Activated CD4-positive, alpha-beta T cell treated with anti-CD3 and anti-CD28 coated beads for 4 hours (primary cell): ENCODE results near the gene WDR76.
"Not testable (repeated sequence)": the region's sequence is repeated elsewhere in the genome, so short reads cannot be mapped to it uniquely, and the experiment has no call there.

Experiments used
- DNase-seq, 2 donors: peaks; one replicate each; pipeline ENCODE4 v3.0.0-alpha.2; 2020

Gene WDR76

DNA sequence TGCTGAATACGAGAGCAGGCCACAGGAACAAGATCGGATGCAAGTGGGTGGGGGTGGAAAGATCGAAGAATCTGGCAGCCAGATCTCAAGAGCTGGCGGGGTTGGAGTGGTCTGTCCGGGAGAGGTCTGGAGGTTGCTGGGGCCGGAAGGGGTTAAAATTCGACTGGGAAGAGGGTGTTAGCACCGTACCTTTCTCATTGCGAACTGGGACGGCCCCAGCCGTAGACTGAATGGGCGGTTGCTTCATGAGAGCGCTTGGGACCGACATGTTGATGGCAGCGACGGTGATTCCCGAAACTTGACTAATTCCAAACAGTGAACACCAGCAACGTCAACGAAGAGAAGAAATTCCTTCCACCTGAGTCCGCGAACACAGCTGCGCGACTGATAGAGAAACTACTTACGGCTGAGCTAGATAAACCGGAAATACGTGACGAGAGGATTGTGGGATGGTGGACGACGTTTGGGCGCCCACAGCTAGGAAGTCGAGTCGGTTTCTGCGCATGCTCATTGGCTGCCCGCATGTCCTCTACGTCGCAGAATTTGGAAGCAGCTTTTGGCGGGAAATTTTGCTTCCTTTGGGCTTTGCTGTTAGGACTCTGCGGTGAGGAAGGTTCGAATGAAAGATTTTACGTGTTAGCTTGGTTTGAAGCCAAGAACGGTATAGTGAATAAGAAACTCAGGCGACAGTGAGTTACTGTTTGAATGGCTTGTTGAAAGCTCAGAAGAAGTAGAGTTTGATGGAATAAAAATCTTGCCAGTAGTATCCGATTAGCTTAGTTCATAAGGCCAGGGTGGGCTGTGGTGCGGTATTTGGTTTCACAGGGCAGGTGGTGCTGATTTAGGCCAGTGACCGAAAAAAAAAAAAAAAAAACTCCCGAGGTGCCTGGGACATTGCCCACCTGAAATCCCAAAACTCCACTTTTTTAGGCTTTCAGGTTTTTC is 2.2 kb upstream of the WDR76 start, which contains the start of gene MFAP1:
Gene MFAP1, minus strand, starts transcription at position 389 of the 945 bp plus-strand sequence. Its CDS starts 121 bp downstream, at position 268.
- peak; percentile 89 to 95 for DNase-seq

DNA sequence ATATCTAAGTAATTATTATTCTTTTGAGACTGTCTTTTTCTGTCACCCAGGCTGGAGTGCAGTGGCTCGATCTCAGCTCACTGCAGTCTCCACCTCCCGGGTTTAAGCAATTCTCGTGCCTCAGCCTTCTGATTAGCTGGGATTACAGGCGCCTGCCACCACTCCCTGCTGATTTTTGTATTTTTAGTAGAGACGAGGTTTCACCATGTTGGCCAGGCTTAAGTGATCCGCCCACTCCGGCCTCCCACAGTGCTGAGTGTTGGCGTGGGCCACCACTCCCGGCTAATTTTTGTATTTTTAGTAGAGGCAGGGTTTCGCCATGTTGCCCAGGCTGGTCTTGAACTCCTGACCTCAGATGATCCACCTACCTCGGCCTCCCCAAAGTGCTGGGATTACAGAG is 1.5 kb upstream of the WDR76 start:
- not testable (repeated sequence) for DNase-seq

DNA sequence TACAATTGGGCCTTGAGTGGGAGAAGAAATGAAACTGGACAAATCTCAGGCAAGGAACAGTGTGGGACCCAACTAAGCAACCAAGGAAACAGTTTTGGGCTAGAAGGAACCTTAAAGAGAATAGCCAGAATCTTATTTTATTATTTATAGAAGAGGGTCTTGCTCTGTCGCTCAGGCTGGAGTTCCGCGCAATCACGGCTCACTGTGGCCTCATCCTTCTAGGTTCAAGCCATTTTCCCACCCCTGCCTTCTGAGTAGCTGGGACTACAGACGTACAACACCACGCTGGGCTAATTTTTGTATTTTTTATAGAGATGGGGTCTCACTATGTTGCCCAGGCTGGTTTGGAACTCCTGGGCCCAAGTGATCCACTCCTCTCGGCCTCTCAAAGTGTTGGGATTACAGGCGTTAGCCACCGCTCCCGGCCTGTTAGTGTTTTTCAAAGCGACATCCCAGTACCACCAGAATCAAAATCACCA is 734 bp upstream of the WDR76 start:
- DNase-seq = no peak

DNA sequence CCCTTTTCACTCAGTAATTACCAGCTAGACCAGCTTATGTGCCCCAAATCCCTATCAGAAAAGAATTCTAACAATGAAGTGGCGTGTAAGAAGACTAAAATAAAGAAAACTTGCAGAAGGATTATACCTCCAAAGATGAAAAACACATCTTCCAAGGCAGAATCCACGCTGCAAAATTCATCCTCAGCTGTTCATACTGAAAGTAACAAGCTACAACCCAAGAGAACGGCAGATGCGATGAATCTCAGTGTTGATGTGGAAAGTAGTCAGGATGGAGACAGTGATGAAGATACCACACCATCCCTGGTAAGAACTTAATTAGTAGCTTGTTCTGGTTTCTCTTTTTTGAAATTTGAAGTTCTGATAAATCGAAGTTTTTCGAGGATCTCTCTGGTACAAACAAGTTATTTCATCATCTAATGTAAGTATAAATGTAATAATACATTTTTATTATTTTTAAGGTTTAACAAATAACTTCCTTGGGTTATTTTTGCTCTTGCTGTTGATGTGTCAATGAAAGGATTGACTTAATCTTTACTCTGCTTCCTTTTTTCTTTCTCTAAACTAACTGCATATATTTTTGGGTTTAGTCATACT is 1.4 kb downstream of the WDR76 start:
- DNase-seq = peak in 1 of 2 donors; percentile 8

DNA sequence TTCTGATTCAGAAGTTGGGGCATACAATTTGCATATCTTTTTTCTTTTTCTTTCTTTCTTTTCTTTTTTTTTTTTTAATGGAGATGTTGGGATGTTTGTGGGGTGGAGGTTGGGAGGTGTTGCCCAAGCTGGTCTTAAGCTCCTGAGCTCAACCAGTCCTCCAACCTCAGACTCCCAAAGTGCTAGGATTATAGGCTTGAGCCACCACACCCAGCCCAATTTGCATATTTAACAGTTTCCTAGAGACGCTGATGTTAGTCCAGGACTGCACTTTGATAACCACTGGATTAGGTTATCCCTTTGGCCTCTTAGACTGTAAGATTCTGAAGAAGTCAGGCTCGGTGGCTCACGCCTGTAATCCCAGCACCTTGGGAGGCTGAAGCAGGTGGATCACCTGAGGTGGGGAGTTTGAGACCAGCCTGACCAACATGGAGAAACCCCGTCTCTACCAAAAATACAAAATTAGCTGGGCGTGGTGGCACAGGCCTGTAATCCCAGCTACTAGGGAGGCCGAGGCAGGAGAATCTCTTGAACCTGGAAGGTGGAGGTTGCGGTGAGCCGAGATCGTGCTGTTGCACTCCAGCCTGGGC is 3.2 kb downstream of the WDR76 start:
- DNase-seq = not testable (repeated sequence)

DNA sequence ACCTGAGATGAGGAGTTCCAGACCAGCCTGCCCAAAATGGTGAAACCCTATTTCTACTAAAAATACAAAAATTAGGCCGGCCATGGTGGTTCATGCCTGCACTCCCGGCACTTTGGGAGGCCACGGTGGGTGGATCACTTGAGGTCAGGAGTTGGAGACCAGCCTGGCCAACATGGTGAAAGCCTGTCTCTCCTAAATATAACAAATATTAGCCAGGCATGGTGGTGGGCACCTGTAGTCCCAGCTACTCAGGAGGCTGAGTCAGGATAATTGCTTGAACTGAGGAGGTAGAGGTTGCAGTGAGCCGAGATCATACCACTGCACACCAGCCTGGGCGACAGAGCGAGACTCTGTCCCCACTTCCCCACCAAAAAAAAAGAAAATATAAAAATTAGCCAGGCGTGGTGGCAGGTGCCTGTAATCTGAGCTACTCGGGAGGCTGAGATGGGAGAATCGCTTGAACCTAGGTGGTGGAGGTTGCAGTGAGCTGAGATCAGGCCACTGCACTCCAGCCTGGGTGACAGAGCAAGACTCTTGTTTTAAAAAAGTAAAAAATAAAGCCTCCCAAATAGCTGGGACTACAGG is 4.0 kb downstream of the WDR76 start:
- DNase-seq = not testable (repeated sequence)

DNA sequence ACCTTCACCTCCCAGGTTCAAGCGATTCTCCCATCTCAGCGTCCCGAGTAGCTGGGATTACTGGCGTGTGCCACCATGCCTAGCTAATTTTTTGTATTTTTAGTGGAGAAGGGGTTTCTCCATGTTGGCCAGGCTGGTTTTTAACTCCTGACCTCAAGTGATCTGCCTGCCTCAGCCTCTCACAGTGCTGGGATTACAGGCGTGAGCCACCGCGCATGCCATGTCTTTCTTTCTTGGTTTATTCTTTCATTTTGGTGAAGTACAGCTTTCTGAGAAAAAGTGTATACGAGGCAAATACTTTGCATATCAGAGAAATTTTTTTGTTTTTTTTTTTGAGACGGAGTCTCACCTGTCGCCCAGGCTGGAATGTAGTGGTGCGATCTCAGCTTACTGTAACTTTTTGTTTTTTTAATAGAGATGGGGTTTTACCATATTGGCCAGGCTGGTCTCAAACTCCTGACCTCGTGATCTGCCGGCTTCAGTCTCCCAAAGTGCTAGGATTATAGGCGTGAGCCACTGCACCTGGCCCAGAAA is 4.8 kb downstream of the WDR76 start:
- DNase-seq = not testable (repeated sequence)

DNA sequence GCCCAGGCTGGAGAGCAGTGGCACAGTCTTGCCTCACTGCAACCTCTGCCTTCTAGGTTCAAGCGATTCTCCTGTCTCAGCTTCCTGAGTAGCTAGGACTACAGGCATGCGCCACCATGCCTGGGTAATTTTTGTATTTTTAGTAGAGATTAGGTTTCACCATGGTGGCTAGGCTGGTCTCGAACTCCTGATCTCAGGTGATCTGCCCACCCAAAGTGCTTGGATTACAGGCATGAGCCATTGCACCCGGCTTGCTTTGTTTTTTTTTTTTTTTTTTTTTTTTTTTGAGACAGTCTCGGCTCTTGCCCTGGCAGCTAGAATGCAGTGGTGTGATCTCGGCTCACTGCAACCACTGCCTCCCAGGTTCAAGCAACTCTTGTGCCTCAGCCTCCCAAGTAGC is 5.7 kb downstream of the WDR76 start:
- DNase-seq = not testable (repeated sequence)

DNA sequence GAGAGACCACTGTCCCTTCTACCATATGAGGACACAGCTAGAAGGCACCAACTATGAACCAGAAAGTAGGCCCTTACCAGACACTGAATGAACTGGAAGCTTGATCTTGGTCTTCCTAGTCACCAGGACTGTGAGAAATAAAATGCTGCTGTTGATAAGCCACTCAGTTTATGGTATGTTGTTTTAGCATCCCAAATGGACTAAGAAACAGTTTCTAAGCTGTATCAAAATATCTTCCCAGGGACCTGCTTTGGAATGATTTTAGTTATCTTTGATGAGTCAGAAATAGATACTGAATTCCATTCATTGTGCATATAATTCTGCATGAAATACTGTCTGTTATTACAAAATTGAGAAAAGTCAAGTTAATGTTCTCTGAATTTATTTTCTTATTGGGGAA is 18.6 kb downstream of the WDR76 start:
- DNase-seq = no peak

DNA sequence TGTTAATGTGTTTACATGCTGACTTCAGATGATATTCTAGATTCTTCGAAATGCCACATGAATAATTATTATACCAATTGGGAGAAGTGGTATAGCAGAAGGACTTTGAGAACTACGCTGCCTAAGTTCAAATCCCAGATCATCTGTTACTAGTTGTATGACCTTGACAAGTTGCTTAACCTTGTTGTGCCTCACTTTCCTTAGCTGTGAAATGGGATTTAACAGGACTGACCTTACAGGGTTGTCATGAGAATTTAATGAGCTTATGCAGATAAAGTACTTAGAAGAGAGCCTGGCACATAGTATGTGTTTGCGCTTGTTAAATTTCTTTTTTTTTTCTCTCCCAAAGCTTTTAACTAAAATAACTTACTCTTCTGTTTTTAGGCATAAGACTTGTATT is 24.4 kb downstream of the WDR76 start:
- DNase-seq = no peak

DNA sequence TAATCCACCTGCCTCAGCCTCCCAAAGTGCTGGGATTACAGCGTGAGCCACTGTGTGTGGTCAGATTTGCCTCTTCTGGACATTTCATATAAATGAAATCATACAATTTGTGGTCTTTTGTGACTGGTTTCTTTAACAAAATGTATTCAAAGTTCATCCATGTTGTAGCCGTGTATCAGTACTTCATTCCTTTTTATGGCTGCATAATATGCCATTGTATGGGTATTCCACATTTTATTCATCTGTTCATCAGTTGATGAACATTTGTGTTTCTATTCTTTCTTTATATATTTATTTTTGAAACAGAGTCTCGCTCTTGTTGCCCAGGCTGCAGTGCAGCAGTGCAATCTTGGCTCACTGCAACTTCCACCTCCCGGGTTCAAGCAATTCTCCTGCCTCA is 25.8 kb downstream of the WDR76 start:
- DNase-seq = no peak

DNA sequence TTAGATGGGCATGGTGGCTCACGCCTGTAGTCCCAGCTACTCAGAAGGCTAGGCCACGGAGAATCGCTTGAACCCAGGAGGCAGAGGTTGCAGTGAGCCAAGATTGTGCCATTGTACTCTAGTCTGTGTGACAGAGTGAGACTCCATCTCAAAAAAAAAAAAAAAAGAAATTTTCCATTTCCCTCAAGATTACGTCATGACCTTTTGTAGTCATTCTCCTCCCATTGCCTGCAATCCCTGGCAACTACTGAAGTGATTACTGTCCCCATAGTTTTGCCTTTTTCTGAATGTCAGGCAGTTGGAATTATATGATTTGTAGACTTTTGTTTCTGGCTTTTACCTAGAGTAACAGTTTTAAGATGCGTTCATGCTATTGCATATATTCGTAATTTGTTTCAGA is 28.0 kb downstream of the WDR76 start:
- no peak for DNase-seq

DNA sequence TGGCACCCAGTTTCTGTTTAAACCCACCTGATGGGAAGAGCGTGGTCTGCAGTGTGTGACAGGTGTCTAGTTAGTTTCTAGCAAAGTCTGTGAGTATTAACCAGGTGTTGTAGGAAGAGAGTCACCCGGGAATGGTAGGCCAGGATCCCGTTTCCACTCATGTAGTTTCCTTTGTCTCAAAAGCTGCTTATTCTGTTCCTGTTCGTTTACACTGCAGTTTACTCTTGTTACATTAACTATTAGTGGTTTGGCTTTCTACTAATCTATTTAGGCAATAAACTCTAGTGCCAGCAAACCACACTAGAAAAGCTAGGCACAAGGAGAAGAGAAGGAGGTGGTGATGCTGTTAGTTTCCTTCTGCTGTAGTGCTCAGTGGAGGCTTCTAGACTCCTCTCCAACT is 32.7 kb downstream of the WDR76 start:
- no peak for DNase-seq

DNA sequence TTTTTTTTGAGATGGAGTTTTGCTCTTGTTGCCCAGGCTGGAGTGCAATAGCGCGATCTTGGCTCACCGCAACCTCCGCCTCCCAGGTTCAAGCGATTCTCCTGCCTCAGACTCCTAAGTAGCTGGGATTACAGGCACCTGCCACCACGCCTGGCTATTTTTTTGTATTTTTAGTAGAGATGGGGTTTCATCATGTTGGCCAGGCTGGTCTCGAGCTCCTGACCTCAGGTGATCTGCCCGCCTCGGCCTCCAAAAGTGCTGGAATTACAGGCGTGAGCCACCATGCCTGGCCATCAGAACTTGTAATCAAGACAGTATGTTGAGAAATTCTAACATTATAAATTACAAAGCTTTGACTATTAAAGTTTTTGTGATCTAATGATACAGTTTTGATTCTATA is 39.8 kb downstream of the WDR76 start:
- DNase-seq = not testable (repeated sequence)

DNA sequence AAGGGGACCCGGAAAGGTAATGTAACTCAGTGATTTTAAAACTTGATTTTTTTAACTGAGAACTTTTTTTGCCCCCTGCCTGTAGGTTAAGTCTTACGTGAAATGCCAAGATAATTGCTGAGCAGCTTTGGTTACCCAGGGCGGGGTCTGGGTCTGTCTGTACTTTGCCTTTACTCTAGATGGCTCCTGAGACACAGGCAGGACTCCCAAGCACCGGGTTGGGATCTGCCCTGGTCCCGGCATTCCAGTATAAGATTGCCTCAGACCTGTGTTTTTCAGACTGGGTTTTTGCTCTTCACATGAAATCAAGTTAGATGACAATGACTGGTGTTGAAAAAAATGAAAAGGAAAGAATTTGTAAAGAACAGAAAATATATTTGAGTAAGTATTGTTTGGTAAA is 40.3 kb downstream of the WDR76 start:
- DNase-seq = no peak

DNA sequence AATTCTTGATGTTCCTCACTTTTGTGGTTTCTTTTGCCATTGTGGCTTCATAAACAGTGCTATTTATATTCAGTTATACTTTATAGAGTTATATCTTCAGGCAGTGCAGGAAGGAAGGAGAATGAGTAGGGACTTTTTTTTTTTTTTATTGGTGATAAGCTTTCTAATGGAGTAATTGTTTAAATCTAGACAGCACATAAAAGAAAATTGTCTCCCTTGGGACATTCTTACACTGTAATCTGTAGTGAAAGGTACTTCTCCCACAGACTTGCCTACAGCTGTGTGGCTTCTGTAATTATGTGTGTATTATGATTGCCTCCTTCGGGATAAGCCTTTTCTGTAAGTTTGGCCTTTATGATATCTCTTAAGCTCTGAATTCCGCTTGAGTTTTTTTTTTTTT is 41.6 kb downstream of the WDR76 start:
- DNase-seq = no peak

DNA sequence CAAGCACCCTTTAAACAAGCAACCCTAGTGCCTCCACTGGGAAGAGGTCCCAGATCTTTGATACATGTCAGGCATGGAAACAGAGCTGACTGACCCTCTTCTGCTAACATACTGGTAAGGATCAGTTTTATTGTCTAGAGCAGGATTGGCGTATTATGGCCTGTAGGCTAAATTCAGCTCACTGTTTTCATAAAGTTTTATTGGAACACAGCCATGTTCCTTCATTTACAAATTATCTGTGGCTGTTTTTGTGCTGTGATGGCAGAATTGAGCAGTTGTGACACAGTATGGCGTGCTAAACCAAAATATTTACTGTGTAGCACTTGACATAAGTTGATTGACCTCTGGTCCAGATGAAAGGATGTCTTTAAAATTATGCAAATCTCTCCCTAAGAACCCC is 45.0 kb downstream of the WDR76 start:
- DNase-seq = no peak

DNA sequence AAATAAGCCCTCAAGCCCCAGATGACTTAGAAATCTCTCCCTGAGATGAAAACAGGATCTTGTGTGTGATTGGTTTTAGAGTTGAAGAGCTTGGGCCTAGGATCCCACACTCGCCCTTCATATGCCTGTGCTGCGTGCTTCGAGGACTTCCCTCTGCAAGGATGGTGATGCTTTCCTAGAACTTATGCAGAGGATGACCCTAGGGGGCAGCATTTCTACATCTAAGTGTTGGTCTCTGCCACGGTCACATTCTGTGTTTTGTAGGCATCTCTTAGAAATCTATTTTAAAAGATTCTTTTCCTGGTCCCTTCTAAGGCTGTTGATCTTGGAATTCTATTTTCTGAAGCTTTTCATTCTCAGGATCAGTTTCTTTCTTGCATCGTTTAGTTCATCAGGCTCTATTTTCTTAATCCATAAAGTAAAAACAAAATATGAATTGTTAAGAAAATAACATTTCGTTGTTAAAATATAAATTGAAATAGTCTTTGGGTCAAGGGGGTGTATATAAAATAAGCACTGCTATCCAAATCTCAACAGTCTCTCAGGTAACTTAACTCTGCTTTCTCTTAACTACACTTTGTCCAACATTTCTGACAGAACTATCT is 45.7 kb downstream of the WDR76 start:
- DNase-seq = peak in 1 of 2 donors; percentile 15

DNA sequence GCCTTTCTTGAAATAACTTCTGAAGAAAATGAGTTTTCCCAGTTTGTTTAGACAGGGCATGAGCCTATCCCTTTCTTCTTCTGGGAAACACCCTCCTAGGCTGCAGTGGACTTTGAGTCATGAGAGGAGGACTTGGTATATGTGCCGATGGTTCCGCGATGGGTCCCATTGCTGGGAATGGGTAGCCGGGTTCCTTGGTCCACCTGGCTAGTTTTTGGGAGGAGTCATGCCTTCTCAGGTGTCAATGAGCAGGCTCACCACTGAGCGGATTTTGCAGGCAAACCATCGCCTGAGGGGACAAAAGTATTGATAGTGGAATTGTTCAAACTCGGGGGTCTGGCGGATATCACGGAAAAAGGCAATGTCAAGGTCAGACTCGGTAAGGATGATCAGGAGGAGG is 46.8 kb downstream of the WDR76 start:
- no peak for DNase-seq

DNA sequence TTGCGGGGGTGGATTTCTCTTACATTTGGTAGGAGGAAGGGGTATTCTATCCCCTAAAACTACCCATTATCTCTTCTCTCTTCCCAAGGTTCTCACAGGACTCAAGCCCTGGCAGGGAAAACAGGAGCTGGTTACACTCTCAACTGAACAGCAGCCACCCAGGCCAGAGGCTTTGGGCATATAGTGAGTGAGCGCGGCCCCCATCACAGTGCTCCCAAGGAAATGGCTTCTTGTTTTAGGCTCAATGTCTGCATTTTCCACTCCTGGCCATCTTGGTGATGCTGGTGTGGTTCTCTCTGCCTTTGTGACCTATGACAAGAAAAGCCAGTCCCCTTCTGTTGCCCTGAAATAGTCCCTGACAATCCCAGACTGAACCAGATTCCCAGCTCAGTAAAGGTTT is 50.1 kb downstream of the WDR76 start:
- DNase-seq = no peak

DNA sequence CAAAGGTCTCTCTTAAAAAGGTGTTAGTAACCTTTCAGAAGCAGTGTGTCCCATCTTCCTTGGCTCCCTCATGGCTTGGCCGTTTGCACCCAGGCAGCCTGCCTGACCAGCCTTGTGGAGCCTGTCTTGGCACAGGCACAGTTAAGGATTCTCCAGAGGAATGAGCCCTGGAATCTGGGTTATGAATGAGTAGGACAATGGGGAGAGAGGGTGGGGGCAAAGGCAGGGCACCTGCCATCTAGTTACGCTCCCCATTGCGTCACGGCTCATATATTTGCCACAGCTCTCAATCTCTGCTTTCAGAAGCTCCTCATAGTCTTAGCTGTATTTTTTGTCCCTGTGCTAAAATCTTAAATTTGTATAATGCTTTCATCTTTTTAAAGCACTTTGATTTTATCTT is 50.6 kb downstream of the WDR76 start:
- DNase-seq = no peak

DNA sequence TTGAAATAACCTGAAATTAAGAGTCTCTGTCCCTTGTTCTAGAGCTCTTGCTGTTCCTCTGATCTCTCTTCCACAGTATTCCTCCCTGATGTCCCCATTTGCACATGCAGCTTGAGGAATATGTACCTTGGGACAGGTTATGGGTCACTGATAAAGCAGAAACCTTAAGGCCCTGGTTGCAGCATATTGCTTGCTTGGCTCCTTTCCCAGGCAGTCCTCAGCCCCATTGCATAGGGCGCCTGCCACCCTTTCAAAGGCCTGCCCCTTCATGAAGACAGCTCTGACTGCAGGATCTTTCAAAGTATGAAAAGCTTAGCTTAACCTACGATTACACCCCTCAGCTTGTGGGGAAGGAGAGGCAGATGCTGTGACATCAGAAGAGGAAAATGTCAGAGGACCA is 51.6 kb downstream of the WDR76 start:
- DNase-seq = no peak
